DMS79 treated with DMSO at 0.1 percent for 48 hours (cell line): Measurements from ENCODE around the gene PAF1.

Experiments used
- DNase-seq: peaks from one replicate; lab custom pipeline; 2025; lab: John Stamatoyannopoulos, UW

PAF1 gene

GRCh38 chr19:39417463-39418181, 26.7 kb upstream of the PAF1 start:
- no peak for DNase-seq

- no peak for DNase-seq
Measured at GRCh38 chr19:39416152-39417120, 25.5 kb upstream of the PAF1 start.

- DNase-seq = no peak
Measured at GRCh38 chr19:39415111-39416046, 24.5 kb upstream of the PAF1 start.

GRCh38 chr19:39413911-39414608, 23.2 kb upstream of the PAF1 start:
- DNase-seq = peak; percentile 38

GRCh38 chr19:39413272-39413910, 22.5 kb upstream of the PAF1 start:
- DNase-seq = peak; percentile 53

GRCh38 chr19:39412867-39413271, 22.0 kb upstream of the PAF1 start:
- DNase-seq = no peak

GRCh38 chr19:39412100-39412866, 21.4 kb upstream of the PAF1 start, which contains the start of gene PLEKHG2:
TSS of gene PLEKHG2 (plus strand) at chr19:39412669. CDS start at chr19:39414087, 1,418 bp downstream.
- DNase-seq = peak; percentile 97

- DNase-seq = peak; percentile 95
Measured at GRCh38 chr19:39411832-39412099, 20.9 kb upstream of the PAF1 start.

- DNase-seq = no peak
Measured at GRCh38 chr19:39411081-39411831, 20.4 kb upstream of the PAF1 start.

GRCh38 chr19:39410831-39411080, 19.9 kb upstream of the PAF1 start:
- no peak for DNase-seq

GRCh38 chr19:39410017-39410830, 19.3 kb upstream of the PAF1 start:
- DNase-seq = peak; percentile 33

- peak; percentile 91 for DNase-seq
Measured at GRCh38 chr19:39409208-39410016, 18.5 kb upstream of the PAF1 start.

- peak; percentile 62 for DNase-seq
Measured at GRCh38 chr19:39408392-39409207, 17.7 kb upstream of the PAF1 start.

GRCh38 chr19:39407660-39408391, 16.9 kb upstream of the PAF1 start:
- peak; percentile 5 for DNase-seq

GRCh38 chr19:39407410-39407659, 16.4 kb upstream of the PAF1 start:
- no peak for DNase-seq

- peak; percentile 54 for DNase-seq
Measured at GRCh38 chr19:39406656-39407409, 15.9 kb upstream of the PAF1 start, which contains the start of gene ZFP36. TSS of gene ZFP36 (plus strand) at chr19:39406847. CDS start at chr19:39406905, 58 bp downstream.
